Left lobe of liver (tissue), 2 donors: ENCODE results near the gene NHS. TPM values are rescaled to one million over a fixed set of nuclear protein-coding genes. Genes with fewer than 3 reads are reported as not detected.
"Not testable (repeated sequence)": the region's sequence is repeated elsewhere in the genome, so short reads cannot be mapped to it uniquely, and the experiment has no call there.

ENCODE experiments used
- ATAC-seq: fragments of 200-7000 bp; cut with Tn5 transposase; one replicate; pipeline ENCODE4 v1.9.1; 2020; ENCODE audit warnings: mild to moderate bottlenecking, moderate library complexity
- DNase-seq: peaks from one replicate; pipeline ENCODE4 v3.0.0-alpha.2; 2020; ENCODE audit warnings: low spot score
- total RNA-seq: library from RNA; stranded (reverse); gene quantifications from one replicate; pipeline ENCODE4 v1.2.1, GENCODE V29; 2021
- donor health status: DM: no; HTN: no; CAD: no; lungs with moderate emphysema.
- donor health status: DM: no; HTN: yes; CAD: no.

Gene NHS
- total RNA-seq, 1 donor from 2014 or later, result 0.10 TPM

GRCh38 chrX:17443556-17443955 is 68.6 kb downstream of the NHS start:
- no peak for DNase-seq
- no peak for ATAC-seq

GRCh38 chrX:17446269-17446668 is 71.3 kb downstream of the NHS start:
- DNase-seq, ATAC-seq: not testable (repeated sequence)

- ATAC-seq, result no peak
- DNase-seq, result no peak
Measured at GRCh38 chrX:17448188-17448587, 73.2 kb downstream of the NHS start.

GRCh38 chrX:17449866-17450265 is 74.9 kb downstream of the NHS start:
- ATAC-seq (no peak), DNase-seq (no peak)

GRCh38 chrX:17453788-17454187 is 78.8 kb downstream of the NHS start:
- DNase-seq, result no peak

GRCh38 chrX:17456526-17456925 is 81.5 kb downstream of the NHS start:
- no peak for ATAC-seq

More at GRCh38 chrX:17453788-17454187, 78.8 kb downstream of the NHS start:
- no peak for ATAC-seq

GRCh38 chrX:17459008-17459611 is 84.1 kb downstream of the NHS start:
- no peak for ATAC-seq
- DNase-seq, result no peak

More at GRCh38 chrX:17456526-17456925, 81.5 kb downstream of the NHS start:
- no peak for DNase-seq

- no peak for DNase-seq
- no peak for ATAC-seq
Measured at GRCh38 chrX:17459661-17460060, 84.7 kb downstream of the NHS start.

GRCh38 chrX:17462881-17463280 is 87.9 kb downstream of the NHS start:
- no peak for ATAC-seq
- DNase-seq, result no peak

GRCh38 chrX:17464194-17464593 is 89.2 kb downstream of the NHS start:
- no peak for DNase-seq
- no peak for ATAC-seq

- ATAC-seq, result no peak
- no peak for DNase-seq
Measured at GRCh38 chrX:17465201-17465600, 90.2 kb downstream of the NHS start.

GRCh38 chrX:17465802-17466201 is 90.8 kb downstream of the NHS start:
- ATAC-seq (no peak), DNase-seq (no peak)

- DNase-seq (no peak), ATAC-seq (no peak)
Measured at GRCh38 chrX:17470136-17470535, 95.1 kb downstream of the NHS start.

- DNase-seq (no peak), ATAC-seq (no peak)
Measured at GRCh38 chrX:17471121-17471520, 96.1 kb downstream of the NHS start.

GRCh38 chrX:17471861-17472260 is 96.9 kb downstream of the NHS start:
- DNase-seq, result no peak
- no peak for ATAC-seq

- DNase-seq (no peak), ATAC-seq (no peak)
Measured at GRCh38 chrX:17472424-17472823, 97.4 kb downstream of the NHS start.

GRCh38 chrX:17473021-17473420 is 98.0 kb downstream of the NHS start:
- ATAC-seq, result no peak
- no peak for DNase-seq

GRCh38 chrX:17474892-17475291 is 99.9 kb downstream of the NHS start:
- ATAC-seq (no peak), DNase-seq (no peak)

- no peak for DNase-seq
- ATAC-seq, result no peak
Measured at GRCh38 chrX:17475449-17476217, 100.6 kb downstream of the NHS start.

GRCh38 chrX:17476411-17476810 is 101.4 kb downstream of the NHS start:
- no peak for DNase-seq
- no peak for ATAC-seq

- no peak for DNase-seq
- no peak for ATAC-seq
Measured at GRCh38 chrX:17481086-17481485, 106.1 kb downstream of the NHS start.

GRCh38 chrX:17484592-17484991 is 109.6 kb downstream of the NHS start:
- DNase-seq, result no peak
- no peak for ATAC-seq

GRCh38 chrX:17485391-17485790 is 110.4 kb downstream of the NHS start:
- DNase-seq (no peak), ATAC-seq (no peak)
